Glutamatergic neuron (in vitro differentiated cells): ENCODE results near the gene LAMA5. TPM values are rescaled to one million over a fixed set of nuclear protein-coding genes. Genes with fewer than 3 reads are reported as not detected.

Source experiments
- DNase-seq: peaks from one replicate; pipeline ENCODE4 v3.0.0; 2022
- H3K27ac Mint-ChIP-seq: one replicate; pipeline ENCODE4 v1.8.0; 2020; ENCODE audit warnings: mild to moderate bottlenecking, mixed read lengths, inconsistent platforms; ENCODE audit not compliant: unreplicated experiment
- H3K27me3 Mint-ChIP-seq: one replicate; pipeline ENCODE4 v1.8.0; 2020; ENCODE audit warnings: mild to moderate bottlenecking, moderate library complexity, mixed read lengths, inconsistent platforms; ENCODE audit not compliant: unreplicated experiment
- H3K36me3 Mint-ChIP-seq: one replicate; pipeline ENCODE4 v1.8.0; 2020; ENCODE audit warnings: mild to moderate bottlenecking, mixed read lengths, inconsistent platforms; ENCODE audit not compliant: unreplicated experiment
- H3K4me1 Mint-ChIP-seq: one replicate; pipeline ENCODE4 v1.8.0; 2020; ENCODE audit warnings: mild to moderate bottlenecking, low read depth, mixed read lengths, inconsistent platforms; ENCODE audit not compliant: unreplicated experiment
- H3K4me3 Mint-ChIP-seq: one replicate; pipeline ENCODE4 v1.8.0; 2020; ENCODE audit warnings: mild to moderate bottlenecking, mixed read lengths, inconsistent platforms; ENCODE audit not compliant: unreplicated experiment
- H3K9me3 Mint-ChIP-seq: one replicate; pipeline ENCODE4 v1.8.0; 2020; ENCODE audit warnings: mild to moderate bottlenecking, moderate library complexity, mixed read lengths, inconsistent platforms; ENCODE audit not compliant: unreplicated experiment
- CTCF ChIP-seq: fragments of 200-600 bp; sonication (generic); IDR thresholded peaks from one replicate; pipeline ENCODE4 v1.5.0; 2021; ENCODE audit not compliant: partially characterized antibody, unreplicated experiment
- total RNA-seq: library from RNA; stranded (reverse); fragmentation: NEBNext Ultra II Directional; extraction: Animal tissue kit (Norgen Biotek cat#: 25700); gene quantifications from one replicate; pipeline ENCODE4 v1.2.1, GENCODE V29; 2021; ENCODE audit not compliant: unreplicated experiment

LAMA5 gene
- total RNA-seq, 1 donor from 2014 or later: 724 TPM

- peak overlapping the region; percentile 99 for H3K4me3 Mint-ChIP-seq
These were observed 20.3 kb upstream of the LAMA5 start for GRCh38 chr20:62387219-62387913.

GRCh38 chr20:62386383-62387218 is 19.5 kb upstream of the LAMA5 start, which contains the start of gene RPS21:
Gene RPS21 (plus strand): TSS chr20:62387103. CDS start chr20:62387339, 236 bp downstream.
- no peak for TF ChIP-seq CTCF
- Mint-ChIP-seq H3K4me3 (peak within 1 kb of the TSS; percentile 99), H3K36me3 (peaks cover 6% of the 10 kb centered on the region), H3K27ac (peak within 1 kb of the TSS; percentile 88), H3K4me1 (peaks cover 19% of the 10 kb centered on the region), H3K27me3 (peaks cover 22% of the 10 kb centered on the region), H3K9me3 (peaks cover 14% of the 10 kb centered on the region)
- peak; percentile 92 for DNase-seq

More at GRCh38 chr20:62387219-62387913, 20.3 kb upstream of the LAMA5 start:
- peaks cover 11% of the 10 kb centered on the region for H3K9me3 Mint-ChIP-seq
- H3K4me1 Mint-ChIP-seq: peaks cover 15% of the 10 kb centered on the region
- peaks cover 24% of the 10 kb centered on the region for H3K27me3 Mint-ChIP-seq
- H3K36me3 Mint-ChIP-seq: no peaks in the 10 kb centered on the region
- H3K27ac Mint-ChIP-seq: peak overlapping the region; percentile 86
- TF ChIP-seq CTCF: no peak
- no peak for DNase-seq

- H3K4me1 Mint-ChIP-seq: peaks cover 16% of the 10 kb centered on the region
- peaks cover 3% of the 10 kb centered on the region for H3K9me3 Mint-ChIP-seq
- H3K36me3 Mint-ChIP-seq: peaks cover 6% of the 10 kb centered on the region
- TF ChIP-seq CTCF: peak; percentile 91
- DNase-seq: peak; percentile 88
- H3K27ac Mint-ChIP-seq: peak overlapping the region; percentile 9
- no peak overlapping the region for H3K4me3 Mint-ChIP-seq
- H3K27me3 Mint-ChIP-seq: peaks cover 12% of the 10 kb centered on the region
These were observed 15.4 kb upstream of the LAMA5 start for GRCh38 chr20:62382306-62383198.

GRCh38 chr20:62381842-62382241 is 14.7 kb upstream of the LAMA5 start:
- H3K36me3 Mint-ChIP-seq: peaks cover 6% of the 10 kb centered on the region
- TF ChIP-seq CTCF: no peak
- peak overlapping the region; percentile 59 for H3K4me3 Mint-ChIP-seq
- H3K27ac Mint-ChIP-seq: peak overlapping the region; percentile 9
- DNase-seq: no peak
- peaks cover 6% of the 10 kb centered on the region for H3K9me3 Mint-ChIP-seq
- peaks cover 20% of the 10 kb centered on the region for H3K4me1 Mint-ChIP-seq
- H3K27me3 Mint-ChIP-seq: peaks cover 9% of the 10 kb centered on the region
